ENCODE data around the gene PTX4.

DNA sequence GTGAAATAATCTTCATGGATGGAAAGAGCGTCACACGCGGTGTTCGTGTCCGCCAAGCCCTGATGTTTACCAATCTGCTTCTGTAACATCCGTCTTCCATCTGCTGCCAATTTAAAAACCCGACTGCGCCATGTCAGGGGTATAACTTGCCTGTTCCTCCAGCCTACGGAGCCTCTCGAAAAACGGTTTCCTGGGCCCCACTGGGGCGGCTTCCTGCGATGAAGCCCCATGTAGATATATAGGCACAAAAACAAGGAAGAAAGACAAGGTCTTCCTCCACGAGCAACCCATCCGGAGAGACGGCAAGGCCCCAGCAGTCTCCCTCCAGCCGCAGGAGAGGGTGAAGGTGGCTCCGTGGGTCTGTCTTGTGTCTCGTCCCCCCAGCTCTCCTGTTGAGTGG lies at the start of gene PTX4:
- TF ChIP-seq, protein P1, sequence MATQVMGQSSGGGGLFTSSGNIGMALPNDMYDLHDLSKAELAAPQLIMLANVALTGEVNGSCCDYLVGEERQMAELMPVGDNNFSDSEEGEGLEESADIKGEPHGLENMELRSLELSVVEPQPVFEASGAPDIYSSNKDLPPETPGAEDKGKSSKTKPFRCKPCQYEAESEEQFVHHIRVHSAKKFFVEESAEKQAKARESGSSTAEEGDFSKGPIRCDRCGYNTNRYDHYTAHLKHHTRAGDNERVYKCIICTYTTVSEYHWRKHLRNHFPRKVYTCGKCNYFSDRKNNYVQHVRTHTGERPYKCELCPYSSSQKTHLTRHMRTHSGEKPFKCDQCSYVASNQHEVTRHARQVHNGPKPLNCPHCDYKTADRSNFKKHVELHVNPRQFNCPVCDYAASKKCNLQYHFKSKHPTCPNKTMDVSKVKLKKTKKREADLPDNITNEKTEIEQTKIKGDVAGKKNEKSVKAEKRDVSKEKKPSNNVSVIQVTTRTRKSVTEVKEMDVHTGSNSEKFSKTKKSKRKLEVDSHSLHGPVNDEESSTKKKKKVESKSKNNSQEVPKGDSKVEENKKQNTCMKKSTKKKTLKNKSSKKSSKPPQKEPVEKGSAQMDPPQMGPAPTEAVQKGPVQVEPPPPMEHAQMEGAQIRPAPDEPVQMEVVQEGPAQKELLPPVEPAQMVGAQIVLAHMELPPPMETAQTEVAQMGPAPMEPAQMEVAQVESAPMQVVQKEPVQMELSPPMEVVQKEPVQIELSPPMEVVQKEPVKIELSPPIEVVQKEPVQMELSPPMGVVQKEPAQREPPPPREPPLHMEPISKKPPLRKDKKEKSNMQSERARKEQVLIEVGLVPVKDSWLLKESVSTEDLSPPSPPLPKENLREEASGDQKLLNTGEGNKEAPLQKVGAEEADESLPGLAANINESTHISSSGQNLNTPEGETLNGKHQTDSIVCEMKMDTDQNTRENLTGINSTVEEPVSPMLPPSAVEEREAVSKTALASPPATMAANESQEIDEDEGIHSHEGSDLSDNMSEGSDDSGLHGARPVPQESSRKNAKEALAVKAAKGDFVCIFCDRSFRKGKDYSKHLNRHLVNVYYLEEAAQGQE (IDR thresholded peaks at IDR 0.05; ENCODE audit: low read depth) = no peak
- TF ChIP-seq CEBPB (IDR thresholded peaks at IDR 0.05) (no peak), EGR1 (IDR thresholded peaks at IDR 0.05) (no peak), FOXM1 (IDR thresholded peaks at IDR 0.05; ENCODE audit: borderline replicate concordance, low read depth) (no peak), RAD21 (IDR thresholded peaks at IDR 0.05; ENCODE audit: low read depth) (no peak), YY1 (IDR thresholded peaks at IDR 0.05; ENCODE audit: low read depth) (no peak), TCF12 (IDR thresholded peaks at IDR 0.05; ENCODE audit: low read depth) (no peak), EP300 (IDR thresholded peaks at IDR 0.05; ENCODE audit: borderline replicate concordance) (no peak)
- TF ChIP-seq, protein P2, sequence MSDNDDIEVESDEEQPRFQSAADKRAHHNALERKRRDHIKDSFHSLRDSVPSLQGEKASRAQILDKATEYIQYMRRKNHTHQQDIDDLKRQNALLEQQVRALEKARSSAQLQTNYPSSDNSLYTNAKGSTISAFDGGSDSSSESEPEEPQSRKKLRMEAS (IDR thresholded peaks at IDR 0.05) = no peak
